Measurements from ENCODE around the gene AP4E1. TPM values are rescaled to one million over a fixed set of nuclear protein-coding genes. Genes with fewer than 3 reads are reported as not detected.

The AP4E1 gene
- total and polyA plus RNA-seq, 2 of the 8 experiments (the other 6 are each of a cell fraction or from before 2014, with no cell fraction given) = 1.4 to 10.9 TPM

DNA sequence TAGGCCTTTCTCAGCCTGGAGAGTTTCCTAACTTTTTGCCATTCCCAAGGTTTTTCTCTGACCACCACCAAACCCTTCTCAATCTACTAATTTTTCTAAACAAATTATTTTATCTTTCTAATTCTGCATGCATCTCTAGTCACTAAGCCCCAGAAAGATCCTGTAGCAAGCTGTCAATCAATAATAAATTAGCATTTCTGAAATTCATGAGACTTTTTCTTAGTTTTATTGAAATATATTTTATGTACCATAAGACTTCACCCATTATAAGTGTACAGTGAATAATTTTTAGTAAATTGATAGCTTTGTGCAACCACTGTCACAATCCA is 22.4 kb upstream of the AP4E1 start:
- Histone ChIP-seq H3K23ac (ENCODE audit: insufficient read length) (no peak overlapping the region), H4K8ac (ENCODE audit: extremely low read depth, insufficient read depth, low read length) (no peak overlapping the region), H3K18ac (ENCODE audit: extremely low read depth, low read length) (no peak overlapping the region), H3K79me2 (ENCODE audit: control insufficient read depth in 1 of 2, insufficient read depth in 2 of 2, low read length in 2 of 2) (no peaks in the 10 kb centered on the region), H3K4ac (replicated peaks; ENCODE audit: insufficient read length, low read depth, low read length) (no peak overlapping the region), H3K4me1 (replicated peaks in 1 of 4; ENCODE audit: control insufficient read depth in 3 of 4, insufficient read depth in 4 of 4, low read length in 3 of 4) (no peaks in the 10 kb centered on the region), H2AK5ac (ENCODE audit: low read depth, low read length) (no peak overlapping the region), H4K20me1 (replicated peaks in 1 of 2; ENCODE audit: control insufficient read depth in 1 of 2, insufficient read depth in 2 of 2, low read length in 2 of 2) (no peaks in the 10 kb centered on the region), H3K27ac (ENCODE audit: low read depth, low read length) (no peak overlapping the region), H3K23me2 (ENCODE audit: low read depth, low read length) (no peaks in the 10 kb centered on the region), H2BK5ac (ENCODE audit: low read depth, low read length) (no peak overlapping the region), H2BK20ac (ENCODE audit: low read length) (no peak overlapping the region), H3K4me2 (ENCODE audit: insufficient read depth in 1 of 2, low read depth in 2 of 2, low read length in 2 of 2) (no peak overlapping the region), H3K14ac (ENCODE audit: insufficient read length) (no peak overlapping the region), H4K5ac (ENCODE audit: insufficient read length, low read depth, low read length) (no peak overlapping the region), H3K79me1 (ENCODE audit: low read depth, low read length) (no peaks in the 10 kb centered on the region), H3K4me3 (ENCODE audit: extremely low read depth in 1 of 4, insufficient read depth in 2 of 4, low read depth in 3 of 4, low read length in 4 of 4) (no peak overlapping the region), H3K56ac (replicated peaks; ENCODE audit: insufficient read length, low read depth, low read length) (no peak overlapping the region), H3K9ac (replicated peaks in 1 of 4; ENCODE audit: extremely low read depth in 1 of 4, low read depth in 3 of 4, low read length in 3 of 4) (no peak overlapping the region), H2BK12ac (ENCODE audit: low read depth, low read length) (no peak overlapping the region), H2BK120ac (replicated peaks; ENCODE audit: low read depth, low read length) (no peak overlapping the region), H4K91ac (replicated peaks; ENCODE audit: insufficient read length, low read length) (no peak overlapping the region), H3K9me3 (ENCODE audit: insufficient read depth in 2 of 2, low read depth in 1 of 2, low read length in 1 of 2) (0 out of 4 replicates have a peak, but pooled peaks cover 0 to 2% of the 10 kb centered on the region in 2 experiments), H2AFZ (ENCODE audit: low read length) (no peak overlapping the region), H2BK15ac (ENCODE audit: low read length) (no peak overlapping the region), H3K27me3 (replicated peaks in 1 of 4; ENCODE audit: control insufficient read depth in 3 of 4, extremely low read depth in 1 of 4, insufficient read depth in 3 of 4, low read length in 3 of 4) (no peaks in the 10 kb centered on the region), H3K36me3 (ENCODE audit: control insufficient read depth in 2 of 4, insufficient read depth in 4 of 4, low read length in 3 of 4) (no peaks in the 10 kb centered on the region)
- ChIA-PET POLR2A (ENCODE audit: partially characterized antibody) (no interaction called here), CTCF (ENCODE audit: partially characterized antibody) (interaction anchor here (0.6 to 2.8 kb wide), 9 partner anchors 9 to 234 kb away, joined by 3 to 14 read pairs (median 3); no protein-coding TSS in a partner anchor)
- DNase-seq (ENCODE audit: low read depth in 1 of 2, low spot score in 2 of 2) (no peak), FAIRE-seq (no peak)
- no peak for TF ChIP-seq SP1 (IDR thresholded peaks at IDR 0.05; ENCODE audit: low read depth, low read length)
- TF ChIP-seq NANOG (IDR thresholded peaks at IDR 0.05; ENCODE audit: insufficient read depth, low read depth, low read length, poor library complexity, severe bottlenecking) = no peak
- TF ChIP-seq CHD2 (IDR thresholded peaks at IDR 0.05; ENCODE audit: low read length) = no peak
- no peak for TF ChIP-seq ASH2L (IDR thresholded peaks at IDR 0.05; ENCODE audit: low read length)
- TF ChIP-seq TAF1 (IDR thresholded peaks at IDR 0.05; ENCODE audit: low read depth, low read length) = no peak
- TF ChIP-seq, protein P1, sequence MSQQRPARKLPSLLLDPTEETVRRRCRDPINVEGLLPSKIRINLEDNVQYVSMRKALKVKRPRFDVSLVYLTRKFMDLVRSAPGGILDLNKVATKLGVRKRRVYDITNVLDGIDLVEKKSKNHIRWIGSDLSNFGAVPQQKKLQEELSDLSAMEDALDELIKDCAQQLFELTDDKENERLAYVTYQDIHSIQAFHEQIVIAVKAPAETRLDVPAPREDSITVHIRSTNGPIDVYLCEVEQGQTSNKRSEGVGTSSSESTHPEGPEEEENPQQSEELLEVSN (IDR thresholded peaks at IDR 0.05) = no peak
